OCI-LY1 (cell line): ENCODE data around the gene CPA5.

Source experiments
- H2AFZ ChIP-seq: fragments of 200-600 bp; sonication (generic), shearing (Covaris generic); 2 replicates; pipeline ENCODE4 v1.6.0; 2014; ENCODE audit warnings: antibody characterized with exemption, mild to moderate bottlenecking, low read length
- H3F3A ChIP-seq: fragments of 200-600 bp; sonication (generic), shearing (Covaris generic); 2 replicates; pipeline ENCODE4 v1.6.0; 2014; ENCODE audit warnings: mild to moderate bottlenecking, antibody characterized with exemption, low read length, moderate library complexity; ENCODE audit not compliant: insufficient read depth
- H3K27ac ChIP-seq: fragments of 200-600 bp; sonication (generic); 2 replicates; pipeline ENCODE4 v1.5.1; 2014; ENCODE audit warnings: low read length, mixed run types, mild to moderate bottlenecking, low read depth; ENCODE audit not compliant: poor library complexity, severe bottlenecking
- H3K27me3 ChIP-seq: fragments of 200-600 bp; sonication (generic); 2 replicates; pipeline ENCODE4 v1.6.0; 2014; ENCODE audit warnings: antibody characterized with exemption, mild to moderate bottlenecking, low read length, moderate library complexity; ENCODE audit not compliant: insufficient read depth
- H3K36me3 ChIP-seq: fragments of 200-600 bp; sonication (generic); 2 replicates; pipeline ENCODE4 v1.6.1; 2014; ENCODE audit warnings: mild to moderate bottlenecking, antibody characterized with exemption, low read length, moderate library complexity, mixed read lengths; ENCODE audit not compliant: insufficient read depth
- H3K4me1 ChIP-seq: fragments of 200-600 bp; sonication (generic); 2 replicates; pipeline ENCODE4 v1.5.1; 2014; ENCODE audit warnings: mild to moderate bottlenecking, low read length, moderate library complexity; ENCODE audit not compliant: insufficient read depth, severe bottlenecking
- H3K4me2 ChIP-seq: fragments of 200-600 bp; sonication (generic), shearing (Covaris generic); 2 replicates; pipeline ENCODE4 v1.6.1; 2014; ENCODE audit warnings: low read length
- H3K4me3 ChIP-seq: fragments of 200-600 bp; sonication (generic); 2 replicates; pipeline ENCODE4 v1.5.1; 2014; ENCODE audit warnings: low read length, low read depth, mild to moderate bottlenecking, mixed read lengths; ENCODE audit not compliant: poor library complexity, severe bottlenecking
- H3K79me2 ChIP-seq: fragments of 200-600 bp; shearing (Covaris generic); 2 replicates; pipeline ENCODE4 v1.6.1; 2016; ENCODE audit warnings: mixed run types, low read length, mixed read lengths; ENCODE audit not compliant: insufficient read depth
- H3K9ac ChIP-seq: fragments of 200-600 bp; sonication (generic), shearing (Covaris generic); 2 replicates; pipeline ENCODE4 v1.6.1; 2014; ENCODE audit warnings: mild to moderate bottlenecking, low read length, mixed read lengths
- H3K9me2 ChIP-seq: fragments of 200-600 bp; sonication (generic), shearing (Covaris generic); 2 replicates; pipeline ENCODE4 v1.6.1; 2014; ENCODE audit warnings: low read depth, mild to moderate bottlenecking, low read length, mixed read lengths
- H3K9me3 ChIP-seq: fragments of 200-600 bp; shearing (Covaris generic); 2 replicates; pipeline ENCODE4 v1.6.1; 2014; ENCODE audit warnings: low read length, mixed read lengths
- H4K20me1 ChIP-seq: fragments of 200-600 bp; sonication (generic), shearing (Covaris generic); 2 replicates; pipeline ENCODE4 v1.6.0; 2016; ENCODE audit warnings: mild to moderate bottlenecking, low read length; ENCODE audit not compliant: insufficient read depth
- CTCF ChIP-seq: fragments of 200-600 bp; sonication (generic), shearing (Covaris generic); IDR thresholded peaks from 2 replicates; pipeline ENCODE4 v1.5.1; 2017; ENCODE audit warnings: mild to moderate bottlenecking, antibody characterized with exemption, low read length, moderate library complexity, mixed read lengths
- EZH2 ChIP-seq: fragments of 200-600 bp; sonication (generic), shearing (Covaris generic); IDR thresholded peaks from 2 replicates; pipeline ENCODE4 v1.8.0; 2017; ENCODE audit warnings: borderline replicate concordance, mixed run types, mild to moderate bottlenecking, antibody characterized with exemption, low read length, moderate library complexity, mixed read lengths

The CPA5 gene

GRCh38 chr7:130410868-130411541 lies 66.4 kb downstream of the CPA5 start:
- Histone ChIP-seq H3K4me2 (no peak overlapping the region), H3K9ac (no peak overlapping the region), H3F3A (no peaks in the 10 kb centered on the region; the same call in 1 of the 2 replicates), H4K20me1 (no peaks in the 10 kb centered on the region), H3K4me1 (no peaks in the 10 kb centered on the region), H3K36me3 (peaks cover 9% of the 10 kb centered on the region; the same call in 1 of the 2 replicates), H3K9me2 (no peaks in the 10 kb centered on the region), H2AFZ (no peak overlapping the region), H3K27ac (no peak overlapping the region), H3K79me2 (no peaks in the 10 kb centered on the region), H3K4me3 (no peak overlapping the region), H3K27me3 (no peaks in the 10 kb centered on the region), H3K9me3 (no peaks in the 10 kb centered on the region)
- TF ChIP-seq EZH2 (no peak), CTCF (no peak)

- Histone ChIP-seq H3K27me3 (no peaks in the 10 kb centered on the region), H3K27ac (no peak overlapping the region), H3K9me2 (no peaks in the 10 kb centered on the region), H3K4me3 (no peak overlapping the region), H2AFZ (no peak overlapping the region), H3K4me2 (no peak overlapping the region), H3F3A (no peaks in the 10 kb centered on the region; the same call in 1 of the 2 replicates), H3K9ac (no peak overlapping the region), H4K20me1 (no peaks in the 10 kb centered on the region), H3K4me1 (no peaks in the 10 kb centered on the region), H3K36me3 (peaks cover 9% of the 10 kb centered on the region; the same call in 1 of the 2 replicates), H3K79me2 (no peaks in the 10 kb centered on the region), H3K9me3 (no peaks in the 10 kb centered on the region)
- TF ChIP-seq CTCF (no peak), EZH2 (no peak)
Observed at GRCh38 chr7:130413201-130413600, 68.6 kb downstream of the CPA5 start.

DNA sequence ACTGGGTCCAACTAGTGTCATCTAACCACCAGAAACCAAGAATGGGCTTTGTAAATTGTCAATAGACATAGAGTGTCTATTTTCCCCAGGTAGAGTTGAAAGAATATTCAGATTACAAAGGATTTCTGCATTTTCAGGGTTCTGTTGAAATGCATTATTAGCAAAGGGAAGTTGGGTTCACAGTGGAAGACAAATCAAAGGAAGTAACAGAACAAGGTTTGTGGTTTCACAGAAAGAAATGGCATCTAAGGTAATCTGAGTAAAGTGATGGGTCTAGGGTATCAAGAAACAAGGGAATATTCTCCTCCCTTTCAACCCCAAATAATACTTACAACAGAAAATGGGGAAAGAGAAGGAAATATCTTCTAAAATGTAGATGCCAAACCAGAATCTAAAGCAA lies 70.4 kb downstream of the CPA5 start:
- H3F3A ChIP-seq, result no peaks in the 10 kb centered on the region; the same call in 1 of the 2 replicates
- no peaks in the 10 kb centered on the region for H3K9me3 ChIP-seq
- H2AFZ ChIP-seq, result no peak overlapping the region
- H3K79me2 ChIP-seq, result no peaks in the 10 kb centered on the region
- H3K4me2 ChIP-seq, result no peak overlapping the region
- H3K27me3 ChIP-seq, result no peaks in the 10 kb centered on the region
- H3K27ac ChIP-seq, result no peak overlapping the region
- H3K36me3 ChIP-seq, result peaks cover 6% of the 10 kb centered on the region; the same call in 1 of the 2 replicates
- TF ChIP-seq EZH2, result no peak
- TF ChIP-seq CTCF, result no peak
- no peaks in the 10 kb centered on the region for H3K4me1 ChIP-seq
- H3K4me3 ChIP-seq, result no peak overlapping the region
- no peaks in the 10 kb centered on the region for H4K20me1 ChIP-seq
- no peak overlapping the region for H3K9ac ChIP-seq
- no peaks in the 10 kb centered on the region for H3K9me2 ChIP-seq
